T47D (cell line): ENCODE data around the gene INO80B.
A peak's percentile ranks its signal among the peaks of the same experiment; 100 is the strongest.
"Not testable (repeated sequence)": the region's sequence is repeated elsewhere in the genome, so short reads cannot be mapped to it uniquely, and the experiment has no call there.

Experiments
- DNase-seq, 2 experiments: peaks; one replicate each; pipeline versions ENCODE4 v3.0.0 to v3.0.0-alpha.2; 2011 to 2012; ENCODE audit warnings: low read depth in 1 of 2, low spot score in 1 of 2
- JUND ChIP-seq: IDR thresholded peaks from 2 replicates; pipeline ENCODE4 v1.6.1; 2012; ENCODE audit warnings: low read depth
- in situ Hi-C: cut with HindIII; loops from 2 replicates; pipeline ENCODE4 v1.10.0; 2016; ENCODE audit warnings: low sequenced_read_pairs, low pct_unique_long_range_greater_than_20kb

INO80B gene

DNA sequence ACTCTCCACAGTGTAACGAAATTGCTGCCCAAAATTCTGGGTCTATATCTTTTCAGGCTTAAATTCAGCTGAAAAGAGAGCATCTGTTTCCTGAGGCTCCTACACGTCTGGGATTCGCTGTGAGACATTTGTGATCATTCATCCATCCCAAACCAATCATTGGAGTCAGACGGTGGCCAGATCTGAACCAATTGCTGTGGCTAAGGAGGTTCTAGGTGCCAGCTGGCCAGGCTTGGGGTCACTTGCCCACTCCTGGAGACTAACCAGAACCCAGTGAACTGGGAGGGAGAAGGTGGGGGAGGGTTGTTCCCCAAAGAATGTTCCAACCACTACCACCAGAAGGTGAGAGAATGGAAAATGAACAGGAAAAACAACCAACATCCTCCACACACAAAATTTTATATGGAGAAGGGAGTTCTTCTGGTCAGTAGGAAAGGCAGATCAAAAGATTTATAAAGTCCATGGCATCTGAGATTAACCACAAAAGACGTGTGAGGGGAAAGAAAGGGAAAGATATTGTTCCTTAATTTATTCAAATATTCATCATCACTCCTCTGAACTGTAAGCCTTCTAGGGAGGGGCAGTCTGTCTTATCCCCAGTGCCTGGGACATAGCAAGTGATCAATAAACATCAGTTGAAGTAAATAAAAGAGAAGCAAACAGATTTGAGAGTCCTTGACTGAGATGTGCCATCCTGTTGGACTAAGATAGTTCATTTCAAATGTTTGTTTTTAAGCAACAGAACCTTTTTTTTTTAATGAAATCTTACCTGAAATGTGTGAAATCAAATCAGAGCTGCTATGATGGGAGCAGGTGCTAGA, 10.2 kb upstream of the INO80B start:
- no peak for TF ChIP-seq JUND
- DNase-seq = no peak
- in situ Hi-C loops = no loop called here

DNA sequence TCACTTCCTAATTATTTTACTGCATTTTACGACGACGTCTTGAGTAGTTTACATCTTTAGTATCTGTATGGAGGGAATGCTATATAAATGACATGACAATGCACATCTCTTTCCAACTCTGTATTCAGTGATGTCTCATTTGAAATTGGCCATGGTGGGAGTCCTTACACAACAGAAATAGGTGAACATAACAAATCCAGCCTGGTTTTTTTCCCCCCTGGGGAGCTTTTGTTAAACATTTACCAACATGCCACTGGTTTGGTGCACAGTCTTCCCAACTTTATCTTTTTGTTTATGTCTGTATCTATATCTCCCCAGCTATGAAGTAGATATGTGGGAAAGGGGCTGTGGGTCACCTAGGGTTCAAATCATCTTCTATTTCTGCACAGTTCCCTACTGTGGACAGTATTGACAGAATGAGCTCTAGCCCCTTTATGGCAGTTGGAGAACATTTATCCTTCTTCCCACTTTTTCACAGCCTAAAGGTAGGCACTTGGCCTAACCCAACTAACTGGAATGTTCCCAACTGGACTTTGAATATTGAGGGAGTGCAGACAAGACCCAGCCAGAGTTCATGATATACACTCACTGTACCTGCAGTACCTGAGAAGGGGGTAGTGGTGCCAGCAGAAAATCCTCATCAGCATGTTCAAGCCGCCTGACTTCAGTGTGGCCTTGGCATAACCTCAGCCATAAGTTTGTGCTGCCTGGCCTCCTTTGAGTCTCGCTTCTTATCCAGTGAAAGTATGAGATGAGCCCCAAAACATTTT, 7.5 kb upstream of the INO80B start:
- no peak for DNase-seq
- TF ChIP-seq JUND = no peak
- in situ Hi-C loops = no loop called here

DNA sequence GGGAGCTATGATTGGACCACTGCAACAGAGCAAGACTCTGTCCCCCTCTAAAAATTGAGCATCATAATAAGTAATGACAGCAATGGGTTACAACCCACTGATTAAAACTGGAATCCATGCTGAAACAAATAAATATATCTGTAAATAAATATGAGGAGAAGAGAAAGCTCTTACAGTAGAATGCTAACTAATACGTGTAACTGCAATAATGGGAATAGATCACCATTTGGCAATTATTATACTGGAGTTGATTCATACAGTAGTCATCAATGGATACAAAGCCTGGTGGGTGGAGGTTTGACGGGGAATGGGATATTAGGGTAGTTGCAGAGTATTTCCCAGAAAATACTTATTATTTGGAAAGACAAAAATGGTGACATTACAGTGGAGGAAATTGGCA, 6.1 kb upstream of the INO80B start:
- in situ Hi-C loops = no loop called here
- no peak for DNase-seq
- TF ChIP-seq JUND = no peak

DNA sequence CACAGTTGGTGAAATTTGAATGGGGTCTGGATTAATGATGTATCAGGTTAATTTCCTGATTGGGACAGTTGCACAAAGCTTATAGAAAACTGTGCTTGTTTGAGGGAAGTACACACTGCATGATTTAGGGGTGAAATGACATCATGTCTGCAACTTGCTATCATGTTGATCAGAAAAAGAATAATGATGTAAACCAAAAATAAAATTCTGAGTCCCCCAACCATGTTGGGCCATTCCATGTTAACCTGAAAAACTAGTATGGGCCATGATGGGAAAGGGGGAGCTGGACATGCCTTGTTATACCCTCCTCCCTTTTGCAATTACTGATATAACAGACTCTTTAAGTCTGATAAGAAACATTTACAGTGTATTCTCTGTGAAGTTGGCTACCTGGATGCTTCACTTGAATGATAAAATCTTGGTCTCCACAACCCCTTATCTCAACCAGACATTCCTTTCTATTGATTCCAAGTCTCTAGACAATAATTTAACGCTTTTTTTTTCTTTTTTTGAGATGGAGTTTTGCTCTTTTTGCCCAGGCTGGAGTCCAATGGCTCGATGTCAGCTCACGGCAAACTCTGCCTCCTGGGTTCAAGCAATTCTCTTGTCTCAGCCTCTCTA, 4.2 kb upstream of the INO80B start:
- in situ Hi-C loops = no loop called here
- no peak for DNase-seq
- TF ChIP-seq JUND = no peak

DNA sequence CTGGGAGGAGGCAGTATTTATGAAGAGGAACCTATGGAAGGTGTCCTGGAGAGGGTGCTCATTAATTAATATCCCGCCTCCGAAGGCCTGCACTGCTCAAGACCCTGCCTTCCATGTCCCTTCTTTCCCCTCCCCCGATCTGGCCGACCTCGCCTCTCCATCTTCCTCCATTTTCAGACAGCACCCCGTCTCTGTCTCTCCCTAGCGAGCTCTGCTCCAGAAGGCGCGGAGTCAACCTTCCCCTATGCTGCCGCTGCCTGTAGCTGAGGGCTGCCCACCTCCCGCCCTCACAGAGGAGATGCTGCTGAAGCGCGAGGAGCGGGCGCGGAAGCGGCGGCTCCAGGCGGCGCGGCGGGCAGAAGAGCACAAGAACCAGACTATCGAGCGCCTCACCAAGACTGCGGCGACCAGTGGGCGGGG, 2.3 kb downstream of the INO80B start:
- no peak for DNase-seq
- TF ChIP-seq JUND = no peak

DNA sequence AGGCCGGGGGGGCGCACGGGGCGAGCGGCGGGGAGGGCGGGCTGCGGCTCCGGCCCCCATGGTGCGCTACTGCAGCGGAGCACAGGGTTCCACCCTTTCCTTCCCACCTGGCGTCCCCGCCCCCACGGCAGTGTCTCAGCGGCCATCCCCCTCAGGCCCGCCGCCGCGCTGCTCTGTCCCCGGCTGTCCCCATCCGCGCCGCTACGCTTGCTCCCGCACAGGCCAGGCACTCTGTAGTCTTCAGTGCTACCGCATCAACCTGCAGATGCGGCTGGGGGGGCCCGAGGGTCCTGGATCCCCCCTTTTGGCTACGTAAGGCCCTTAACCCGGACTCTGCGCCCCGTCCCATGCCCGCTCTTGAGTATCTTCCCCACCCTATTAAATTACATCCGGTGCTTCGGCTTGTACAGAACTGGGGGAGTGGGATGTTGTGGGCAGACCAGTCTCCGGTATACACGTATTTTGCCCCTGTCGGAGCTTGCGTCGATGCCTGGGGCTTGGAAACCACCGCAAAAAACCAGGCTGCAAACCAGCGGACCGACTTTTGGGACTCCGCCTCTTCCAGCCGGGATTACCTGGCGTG, 2.8 kb downstream of the INO80B start:
- peak; percentile 38 to 80 for DNase-seq
- TF ChIP-seq JUND = no peak
- in situ Hi-C loops = no loop called here

More for the DNA sequence above, 2.3 kb downstream of the INO80B start:
- in situ Hi-C loops = no loop called here

DNA sequence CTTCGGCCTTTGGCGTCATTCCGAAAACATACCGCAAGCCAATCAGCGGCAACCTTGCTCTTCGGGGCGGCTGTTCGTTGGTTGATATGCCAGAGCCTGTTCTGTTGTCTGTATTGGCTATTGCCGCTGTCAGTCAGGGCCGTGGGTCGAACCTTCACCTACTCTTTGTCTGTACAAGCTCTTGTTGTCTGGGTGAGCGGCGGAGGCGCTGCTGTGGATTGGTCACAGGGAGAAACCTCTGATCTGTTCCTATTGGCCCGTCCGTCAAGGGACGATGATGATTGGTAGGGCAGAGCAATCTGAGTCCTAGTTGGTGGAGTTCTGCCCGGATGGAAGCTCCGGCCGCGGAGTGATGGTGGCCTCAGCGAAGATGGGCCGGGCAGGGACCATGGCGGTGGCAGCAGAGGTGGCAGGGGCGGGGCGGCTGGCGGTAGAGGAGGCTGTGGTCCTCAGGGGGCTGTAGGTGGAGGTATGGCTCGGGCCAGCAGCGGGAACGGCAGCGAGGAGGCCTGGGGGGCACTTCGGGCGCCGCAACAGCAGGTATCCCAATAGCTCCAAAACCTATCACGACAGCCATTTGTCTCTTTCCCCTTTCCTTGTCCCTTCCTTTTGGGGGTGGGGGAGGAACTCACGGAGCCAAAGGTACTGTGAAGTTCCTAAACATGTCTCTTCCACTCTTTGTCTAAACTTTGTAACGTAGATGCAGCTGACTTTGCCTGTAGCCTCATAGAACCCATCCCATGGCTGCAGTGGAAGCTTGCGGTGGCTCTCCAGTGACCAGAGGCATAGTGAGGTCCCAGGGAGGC, 3.4 kb downstream of the INO80B start, which contains the start of gene WBP1:
TSS of gene WBP1 (plus strand) at position 307 of the 806 bp plus-strand sequence. CDS start at position 472, 165 bp downstream.
- peak; percentile 90 to 100 for DNase-seq
- in situ Hi-C loops = no loop called here
- no peak for TF ChIP-seq JUND

DNA sequence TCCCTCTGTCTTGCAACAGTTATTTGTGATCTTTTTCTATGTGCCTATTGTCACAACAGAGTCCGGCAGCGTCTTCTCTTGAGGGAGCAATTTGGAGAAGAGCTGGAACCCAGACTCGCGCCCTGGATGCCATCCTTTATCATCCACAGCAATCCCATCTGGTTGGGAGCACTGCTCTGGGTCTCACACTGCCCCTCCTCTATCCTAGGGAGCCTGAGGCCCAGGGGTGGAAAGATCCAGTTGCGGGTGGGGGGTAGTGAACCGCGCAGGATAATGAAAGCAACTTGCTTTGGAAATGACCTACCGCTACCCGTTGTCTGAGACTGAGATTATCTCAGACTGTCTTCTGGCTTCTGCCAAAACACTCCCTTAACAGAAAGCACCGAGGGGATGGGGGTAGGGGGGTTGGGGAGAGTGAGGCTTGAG, 4.1 kb downstream of the INO80B start:
- in situ Hi-C loops = no loop called here
- no peak for TF ChIP-seq JUND
- DNase-seq = no peak

DNA sequence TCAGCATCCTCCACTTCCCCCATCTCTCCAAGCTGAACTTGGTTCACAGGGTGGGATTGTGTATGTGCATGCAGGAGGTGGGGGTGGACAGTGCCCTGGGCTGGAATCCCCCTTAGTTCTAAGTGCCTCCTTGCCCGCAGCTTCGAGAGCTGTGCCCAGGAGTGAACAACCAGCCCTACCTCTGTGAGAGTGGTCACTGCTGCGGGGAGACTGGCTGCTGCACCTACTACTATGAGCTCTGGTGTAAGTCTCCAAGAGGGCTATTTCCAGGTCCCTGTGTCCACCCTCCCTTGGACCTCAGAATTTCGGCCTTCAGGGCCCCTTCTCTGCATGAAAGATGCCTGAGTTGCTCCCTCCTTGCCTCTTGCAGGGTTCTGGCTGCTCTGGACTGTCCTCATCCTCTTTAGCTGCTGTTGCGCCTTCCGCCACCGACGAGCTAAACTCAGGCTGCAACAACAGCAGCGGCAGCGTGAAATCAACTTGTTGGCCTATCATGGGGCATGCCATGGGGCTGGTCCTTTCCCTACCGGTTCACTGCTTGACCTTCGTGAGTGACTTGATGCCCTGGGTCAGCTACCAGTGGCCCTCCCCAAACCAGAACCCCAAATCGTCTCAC, 4.7 kb downstream of the INO80B start:
- DNase-seq, in situ Hi-C loops: not testable (repeated sequence)

DNA sequence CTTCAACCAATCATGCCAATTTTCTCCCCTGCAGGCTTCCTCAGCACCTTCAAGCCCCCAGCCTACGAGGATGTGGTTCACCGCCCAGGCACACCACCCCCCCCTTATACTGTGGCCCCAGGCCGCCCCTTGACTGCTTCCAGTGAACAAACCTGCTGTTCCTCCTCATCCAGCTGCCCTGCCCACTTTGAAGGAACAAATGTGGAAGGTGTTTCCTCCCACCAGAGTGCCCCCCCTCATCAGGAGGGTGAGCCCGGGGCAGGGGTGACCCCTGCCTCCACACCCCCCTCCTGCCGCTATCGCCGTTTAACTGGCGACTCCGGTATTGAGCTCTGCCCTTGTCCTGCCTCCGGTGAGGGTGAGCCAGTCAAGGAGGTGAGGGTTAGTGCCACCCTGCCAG, 5.3 kb downstream of the INO80B start:
- in situ Hi-C loops, DNase-seq: not testable (repeated sequence)

DNA sequence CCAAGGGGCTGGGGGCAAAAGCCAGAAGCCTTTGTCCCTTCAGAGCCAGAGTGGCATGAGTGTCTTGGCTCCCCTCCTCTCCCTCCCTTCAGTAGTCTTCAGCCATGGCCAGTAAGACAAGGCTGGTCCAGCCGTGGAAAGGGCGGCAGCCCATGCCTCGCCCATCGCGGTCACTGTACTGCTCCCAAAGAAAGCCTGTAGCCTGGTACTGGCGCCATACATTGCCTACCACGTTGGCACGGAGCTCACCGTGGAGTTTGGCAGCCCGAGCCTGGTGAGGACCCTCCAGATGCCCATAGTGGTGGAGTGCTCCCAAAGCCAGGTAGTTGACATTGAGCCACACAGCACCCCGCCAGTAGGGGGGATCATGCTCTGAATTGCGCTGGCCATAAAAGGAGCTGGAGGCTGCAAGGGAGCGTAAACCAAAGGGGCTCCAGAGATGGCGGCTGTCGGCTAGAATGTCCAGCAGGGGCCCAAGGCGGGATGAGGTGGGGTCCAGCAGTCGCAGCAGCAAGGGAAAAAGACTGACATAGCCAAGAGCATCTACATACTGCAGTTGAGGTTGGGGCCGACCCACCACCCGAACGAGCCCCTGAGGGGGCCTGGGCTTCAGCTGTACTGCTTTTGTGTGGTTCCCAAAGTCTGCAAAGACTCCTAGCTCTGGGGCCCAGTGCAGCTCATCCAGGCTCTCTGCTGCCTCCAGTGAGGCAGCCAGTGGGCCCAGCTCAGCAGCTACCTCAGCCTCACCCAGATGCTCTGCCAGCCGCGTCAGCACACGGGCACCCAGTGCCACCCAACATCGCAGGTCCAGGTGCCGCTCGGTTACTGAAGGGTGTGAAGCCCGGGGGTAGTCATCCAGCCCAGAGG, 6.5 kb downstream of the INO80B start:
- in situ Hi-C loops = no loop called here
- TF ChIP-seq JUND = no peak; the same call in 1 of the 2 replicates
- peak in 1 of 2 experiments; percentile 29 for DNase-seq
